ENCODE data around the gene RAB31.

RAB31 gene

DNA sequence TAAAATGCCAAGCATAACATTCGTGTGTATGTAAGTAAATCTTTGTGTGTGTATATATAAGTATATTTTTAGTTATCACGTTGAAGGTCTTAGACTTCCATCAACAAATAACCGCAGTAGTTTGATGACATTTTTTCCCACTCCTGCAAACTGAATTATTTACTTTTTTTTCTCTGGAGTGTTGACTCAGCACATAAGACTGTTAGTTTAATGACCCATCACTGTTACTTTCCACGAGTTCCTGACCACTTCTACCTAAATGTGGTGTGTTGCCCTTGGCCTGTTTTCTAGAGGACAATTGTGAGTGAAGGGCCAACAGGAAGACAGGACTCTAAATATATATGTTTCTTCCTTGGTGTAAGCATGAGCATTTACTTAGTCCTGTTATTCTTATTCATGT, 106.3 kb downstream of the RAB31 start:
- no peaks in the 10 kb centered on the region for H3K79me2 ChIP-seq (ENCODE audit: insufficient read depth, low read length)
- no peak overlapping the region for H2AFZ ChIP-seq (ENCODE audit: low read depth, low read length)
- peaks cover 15% of the 10 kb centered on the region for H3K27me3 ChIP-seq (ENCODE audit: insufficient read depth, low read length, poor library complexity)
- DNase-seq (no peak), ATAC-seq (ENCODE audit: insufficient read depth, low read depth) (no peak)
- H3K4me2 ChIP-seq (ENCODE audit: insufficient read depth, low read length) = no peak overlapping the region
- no peak overlapping the region for H3K9ac ChIP-seq (ENCODE audit: low read depth, low read length)
- no peak overlapping the region for H3K27ac ChIP-seq (ENCODE audit: low read length)
- H3K4me1 ChIP-seq (ENCODE audit: insufficient read depth, low read length) = no peaks in the 10 kb centered on the region
- TF ChIP-seq, protein P1, sequence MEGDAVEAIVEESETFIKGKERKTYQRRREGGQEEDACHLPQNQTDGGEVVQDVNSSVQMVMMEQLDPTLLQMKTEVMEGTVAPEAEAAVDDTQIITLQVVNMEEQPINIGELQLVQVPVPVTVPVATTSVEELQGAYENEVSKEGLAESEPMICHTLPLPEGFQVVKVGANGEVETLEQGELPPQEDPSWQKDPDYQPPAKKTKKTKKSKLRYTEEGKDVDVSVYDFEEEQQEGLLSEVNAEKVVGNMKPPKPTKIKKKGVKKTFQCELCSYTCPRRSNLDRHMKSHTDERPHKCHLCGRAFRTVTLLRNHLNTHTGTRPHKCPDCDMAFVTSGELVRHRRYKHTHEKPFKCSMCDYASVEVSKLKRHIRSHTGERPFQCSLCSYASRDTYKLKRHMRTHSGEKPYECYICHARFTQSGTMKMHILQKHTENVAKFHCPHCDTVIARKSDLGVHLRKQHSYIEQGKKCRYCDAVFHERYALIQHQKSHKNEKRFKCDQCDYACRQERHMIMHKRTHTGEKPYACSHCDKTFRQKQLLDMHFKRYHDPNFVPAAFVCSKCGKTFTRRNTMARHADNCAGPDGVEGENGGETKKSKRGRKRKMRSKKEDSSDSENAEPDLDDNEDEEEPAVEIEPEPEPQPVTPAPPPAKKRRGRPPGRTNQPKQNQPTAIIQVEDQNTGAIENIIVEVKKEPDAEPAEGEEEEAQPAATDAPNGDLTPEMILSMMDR (IDR thresholded peaks at IDR 0.05; ENCODE audit: borderline replicate concordance, extremely low read depth, low read length, poor library complexity, severe bottlenecking) = no peak
- no peak for TF ChIP-seq EZH2 (IDR thresholded peaks at IDR 0.05; ENCODE audit: borderline replicate concordance, low read depth, low read length, severe bottlenecking)
- H4K20me1 ChIP-seq (ENCODE audit: insufficient read depth, low read length) = no peaks in the 10 kb centered on the region
- H3K4me3 ChIP-seq (ENCODE audit: low read depth in 1 of 2, low read length in 2 of 2) = no peak overlapping the region
- no peaks in the 10 kb centered on the region for H3K36me3 ChIP-seq (ENCODE audit: insufficient read depth, low read length)
- H3K9me3 ChIP-seq (ENCODE audit: insufficient read depth, low read length, severe bottlenecking) = no peaks in the 10 kb centered on the region

DNA sequence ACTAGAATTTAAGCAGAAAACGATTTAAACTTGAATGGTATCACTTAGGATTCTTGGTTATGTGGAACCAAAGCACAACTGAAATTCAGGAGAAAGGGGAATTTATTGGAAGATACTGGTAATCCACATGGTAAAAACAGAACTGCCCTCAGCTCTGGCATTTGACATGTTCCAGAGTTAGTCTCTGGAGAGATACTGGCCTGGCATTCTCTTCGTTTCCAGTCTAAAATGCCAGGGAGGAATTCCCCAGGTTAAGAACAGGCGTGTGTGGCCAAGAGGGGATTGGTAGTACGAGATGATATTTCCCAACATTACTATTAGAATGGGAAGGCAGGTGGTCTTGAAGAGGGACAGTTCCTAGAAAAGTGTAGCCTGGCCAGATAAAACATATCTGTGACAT, 109.2 kb downstream of the RAB31 start:
- no peak overlapping the region for H3K9ac ChIP-seq (ENCODE audit: low read depth, low read length)
- no peak for TF ChIP-seq EZH2 (IDR thresholded peaks at IDR 0.05; ENCODE audit: borderline replicate concordance, low read depth, low read length, severe bottlenecking)
- TF ChIP-seq, protein P1 (IDR thresholded peaks at IDR 0.05; ENCODE audit: borderline replicate concordance, extremely low read depth, low read length, poor library complexity, severe bottlenecking) = no peak
- peaks cover 15% of the 10 kb centered on the region for H3K27me3 ChIP-seq (ENCODE audit: insufficient read depth, low read length, poor library complexity)
- H3K36me3 ChIP-seq (ENCODE audit: insufficient read depth, low read length) = no peaks in the 10 kb centered on the region
- H3K27ac ChIP-seq (ENCODE audit: low read length) = no peak overlapping the region
- H3K9me3 ChIP-seq (ENCODE audit: insufficient read depth, low read length, severe bottlenecking) = no peaks in the 10 kb centered on the region
- no peaks in the 10 kb centered on the region for H3K79me2 ChIP-seq (ENCODE audit: insufficient read depth, low read length)
- H3K4me2 ChIP-seq (ENCODE audit: insufficient read depth, low read length) = no peak overlapping the region
- ATAC-seq (ENCODE audit: insufficient read depth, low read depth) (no peak), DNase-seq (no peak)
- no peaks in the 10 kb centered on the region for H3K4me1 ChIP-seq (ENCODE audit: insufficient read depth, low read length)
- H2AFZ ChIP-seq (ENCODE audit: low read depth, low read length) = no peak overlapping the region
- H3K4me3 ChIP-seq (ENCODE audit: low read depth in 1 of 2, low read length in 2 of 2) = no peak overlapping the region
- no peaks in the 10 kb centered on the region for H4K20me1 ChIP-seq (ENCODE audit: insufficient read depth, low read length)

DNA sequence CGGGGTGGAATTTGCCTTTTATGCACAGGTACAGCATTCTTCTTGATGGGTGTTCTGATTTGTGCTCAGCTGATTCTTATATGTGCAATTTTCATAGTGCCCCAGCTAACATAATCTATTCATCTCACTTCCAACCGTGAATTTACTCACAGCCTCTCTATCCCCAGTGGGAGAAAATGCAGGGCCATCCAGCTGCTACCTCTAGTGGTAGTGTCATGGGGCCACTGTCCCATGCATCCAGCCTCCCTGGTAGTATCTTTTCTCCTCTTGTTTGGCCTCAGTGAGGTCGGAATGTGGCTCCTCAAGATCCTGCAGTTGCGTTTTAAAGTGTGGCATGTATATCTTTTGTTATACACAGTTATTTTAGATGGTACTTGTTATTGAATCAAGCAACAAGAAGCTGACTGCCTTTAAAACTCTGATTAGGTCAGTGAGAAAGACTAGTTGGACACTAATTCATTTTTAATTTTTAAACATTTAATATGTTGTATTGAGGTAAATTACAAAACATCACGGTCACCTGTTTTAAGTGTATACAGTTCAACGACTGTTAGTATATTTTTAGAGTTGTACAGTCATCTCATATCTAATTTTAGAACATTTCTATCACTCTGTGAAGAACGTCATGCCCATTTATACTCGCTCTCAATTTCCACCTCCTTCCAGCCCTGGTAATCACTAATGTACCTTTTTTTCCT, 109.8 kb downstream of the RAB31 start:
- TF ChIP-seq, protein P1 (IDR thresholded peaks at IDR 0.05; ENCODE audit: borderline replicate concordance, extremely low read depth, low read length, poor library complexity, severe bottlenecking) = no peak
- TF ChIP-seq EZH2 (IDR thresholded peaks at IDR 0.05; ENCODE audit: borderline replicate concordance, low read depth, low read length, severe bottlenecking) = no peak
- no peak for DNase-seq

More for the DNA sequence above, 109.8 kb downstream of the RAB31 start:
- Histone ChIP-seq H3K36me3 (ENCODE audit: insufficient read depth, low read length) (no peaks in the 10 kb centered on the region), H3K27me3 (ENCODE audit: insufficient read depth, low read length, poor library complexity) (peaks cover 15% of the 10 kb centered on the region), H3K4me2 (ENCODE audit: insufficient read depth, low read length) (no peak overlapping the region), H3K79me2 (ENCODE audit: insufficient read depth, low read length) (no peaks in the 10 kb centered on the region), H3K9ac (ENCODE audit: low read depth, low read length) (no peak overlapping the region), H3K27ac (ENCODE audit: low read length) (no peak overlapping the region), H2AFZ (ENCODE audit: low read depth, low read length) (no peak overlapping the region), H3K9me3 (ENCODE audit: insufficient read depth, low read length, severe bottlenecking) (no peaks in the 10 kb centered on the region), H3K4me3 (ENCODE audit: low read depth in 1 of 2, low read length in 2 of 2) (no peak overlapping the region), H4K20me1 (ENCODE audit: insufficient read depth, low read length) (no peaks in the 10 kb centered on the region), H3K4me1 (ENCODE audit: insufficient read depth, low read length) (no peaks in the 10 kb centered on the region)
- no peak for ATAC-seq (ENCODE audit: insufficient read depth, low read depth)

All from DND-41 (cell line).